ENCODE data around the gene UCN.
"Not testable (repeated sequence)": the region's sequence is repeated elsewhere in the genome, so short reads cannot be mapped to it uniquely, and the experiment has no call there.

Gene UCN

DNA sequence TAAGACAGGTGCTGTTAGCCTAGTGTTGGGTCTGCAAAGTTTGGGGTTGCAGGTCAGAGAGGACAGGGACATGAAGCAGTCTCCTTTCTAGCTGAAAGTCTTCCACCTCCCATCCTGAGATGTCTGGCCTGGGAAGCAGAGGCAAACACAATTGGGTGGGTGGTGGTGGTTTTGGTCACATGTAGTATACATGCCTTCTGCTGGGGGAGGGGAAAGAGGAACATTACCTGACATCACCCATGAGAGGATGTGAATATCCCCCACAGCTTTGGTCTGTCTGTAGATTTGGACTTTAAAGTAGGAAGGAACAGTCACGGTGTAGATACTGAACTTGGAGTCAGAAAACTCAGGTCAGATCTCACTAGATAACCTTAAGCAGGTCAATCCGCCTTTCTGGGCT lies 37.6 kb downstream of the UCN start:
- Histone ChIP-seq H3K9me3 (replicated peaks; ENCODE audit: insufficient read depth, low read length) (no peaks in the 10 kb centered on the region), H3K9me2 (replicated peaks; ENCODE audit: insufficient read depth, low read length) (no peaks in the 10 kb centered on the region), H3K27me3 (replicated peaks; ENCODE audit: insufficient read depth, low read length) (peaks cover 1% of the 10 kb centered on the region; the same call in 1 of the 2 replicates), H2AFZ (ENCODE audit: low read length) (no peak overlapping the region), H3K27ac (ENCODE audit: low read length) (no peak overlapping the region), H3K4me1 (ENCODE audit: low read length) (no peaks in the 10 kb centered on the region), H3K4me2 (ENCODE audit: low read depth, low read length) (no peak overlapping the region), H3K9ac (ENCODE audit: low read length) (no peak overlapping the region), H3F3A (ENCODE audit: insufficient read depth, low read length) (no peaks in the 10 kb centered on the region), H3K79me2 (ENCODE audit: low read length) (no peaks in the 10 kb centered on the region), H3K36me3 (replicated peaks; ENCODE audit: insufficient read depth, low read length) (no peaks in the 10 kb centered on the region), H4K20me1 (ENCODE audit: insufficient read depth, low read length) (no peaks in the 10 kb centered on the region), H3K4me3 (ENCODE audit: low read length) (no peak overlapping the region)
- TF ChIP-seq, protein P1, sequence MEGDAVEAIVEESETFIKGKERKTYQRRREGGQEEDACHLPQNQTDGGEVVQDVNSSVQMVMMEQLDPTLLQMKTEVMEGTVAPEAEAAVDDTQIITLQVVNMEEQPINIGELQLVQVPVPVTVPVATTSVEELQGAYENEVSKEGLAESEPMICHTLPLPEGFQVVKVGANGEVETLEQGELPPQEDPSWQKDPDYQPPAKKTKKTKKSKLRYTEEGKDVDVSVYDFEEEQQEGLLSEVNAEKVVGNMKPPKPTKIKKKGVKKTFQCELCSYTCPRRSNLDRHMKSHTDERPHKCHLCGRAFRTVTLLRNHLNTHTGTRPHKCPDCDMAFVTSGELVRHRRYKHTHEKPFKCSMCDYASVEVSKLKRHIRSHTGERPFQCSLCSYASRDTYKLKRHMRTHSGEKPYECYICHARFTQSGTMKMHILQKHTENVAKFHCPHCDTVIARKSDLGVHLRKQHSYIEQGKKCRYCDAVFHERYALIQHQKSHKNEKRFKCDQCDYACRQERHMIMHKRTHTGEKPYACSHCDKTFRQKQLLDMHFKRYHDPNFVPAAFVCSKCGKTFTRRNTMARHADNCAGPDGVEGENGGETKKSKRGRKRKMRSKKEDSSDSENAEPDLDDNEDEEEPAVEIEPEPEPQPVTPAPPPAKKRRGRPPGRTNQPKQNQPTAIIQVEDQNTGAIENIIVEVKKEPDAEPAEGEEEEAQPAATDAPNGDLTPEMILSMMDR (IDR thresholded peaks at IDR 0.05; ENCODE audit: low read length), result no peak
- TF ChIP-seq EZH2 (optimal IDR thresholded peaks at IDR 0.05; ENCODE audit: low read depth, low read length) (no peak), EZH2phosphoT487 (IDR thresholded peaks at IDR 0.05; ENCODE audit: low read length) (no peak)
- DNase-seq, result no peak

- H3K4me2 ChIP-seq (ENCODE audit: low read depth, low read length), result no peak overlapping the region
- no peaks in the 10 kb centered on the region for H3K9me3 ChIP-seq (replicated peaks; ENCODE audit: insufficient read depth, low read length)
- H3K27me3 ChIP-seq (replicated peaks; ENCODE audit: insufficient read depth, low read length), result peaks cover 6% of the 10 kb centered on the region
- no peaks in the 10 kb centered on the region for H3K4me1 ChIP-seq (ENCODE audit: low read length)
- no peaks in the 10 kb centered on the region for H3F3A ChIP-seq (ENCODE audit: insufficient read depth, low read length)
- no peak for DNase-seq
- H3K36me3 ChIP-seq (replicated peaks; ENCODE audit: insufficient read depth, low read length), result no peaks in the 10 kb centered on the region
- H3K79me2 ChIP-seq (ENCODE audit: low read length), result no peaks in the 10 kb centered on the region
- H4K20me1 ChIP-seq (ENCODE audit: insufficient read depth, low read length), result no peaks in the 10 kb centered on the region
- no peak overlapping the region for H3K9ac ChIP-seq (ENCODE audit: low read length)
- TF ChIP-seq EZH2phosphoT487 (IDR thresholded peaks at IDR 0.05; ENCODE audit: low read length) (no peak), EZH2 (optimal IDR thresholded peaks at IDR 0.05; ENCODE audit: low read depth, low read length) (no peak)
- TF ChIP-seq, protein P1 (IDR thresholded peaks at IDR 0.05; ENCODE audit: low read length), result no peak
- H3K27ac ChIP-seq (ENCODE audit: low read length), result no peak overlapping the region
- no peak overlapping the region for H2AFZ ChIP-seq (ENCODE audit: low read length)
- no peaks in the 10 kb centered on the region for H3K9me2 ChIP-seq (replicated peaks; ENCODE audit: insufficient read depth, low read length)
- H3K4me3 ChIP-seq (ENCODE audit: low read length), result no peak overlapping the region
Observed at GRCh38 chr2:27270131-27270530, 38.1 kb downstream of the UCN start.

DNA sequence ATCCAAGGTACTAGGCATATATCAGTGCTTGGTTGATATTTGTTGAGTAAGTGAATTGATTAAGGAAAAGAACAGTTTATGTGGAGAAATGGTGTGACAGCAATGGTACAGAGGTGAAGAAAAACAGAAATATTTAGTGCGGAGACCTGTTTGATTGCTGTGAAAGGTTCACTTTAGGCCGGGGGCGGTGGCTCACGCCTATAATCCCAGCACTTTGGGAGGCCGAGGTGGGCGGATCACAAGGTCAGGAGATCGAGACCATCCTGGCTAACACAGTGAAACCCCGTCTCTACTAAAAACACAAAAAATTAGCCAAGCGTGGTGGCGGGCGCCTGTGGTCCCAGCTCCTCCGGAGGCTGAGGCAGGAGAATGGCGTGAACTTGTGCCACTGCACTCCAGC lies 39.9 kb downstream of the UCN start:
- H3K9me2 ChIP-seq (replicated peaks; ENCODE audit: insufficient read depth, low read length), result not testable (repeated sequence)

DNA sequence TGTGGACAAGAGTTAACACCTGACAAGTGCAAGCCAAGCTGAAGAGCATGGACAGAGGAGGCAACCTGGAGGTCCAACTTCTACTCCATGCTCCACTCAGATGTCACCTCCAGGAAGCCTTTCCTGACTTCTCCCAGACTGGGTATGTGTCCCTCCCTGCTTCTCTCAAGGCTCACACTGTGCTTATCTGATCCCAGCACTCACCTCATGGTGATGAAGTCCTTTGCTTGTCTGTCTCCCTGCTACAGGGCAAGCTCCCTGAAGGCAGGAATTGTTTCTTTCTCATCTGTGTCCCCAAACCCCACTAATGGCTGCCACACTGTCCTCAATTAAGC lies 42.7 kb downstream of the UCN start:
- Histone ChIP-seq H3K9ac (ENCODE audit: low read length) (no peak overlapping the region), H3K4me3 (ENCODE audit: low read length) (no peak overlapping the region)

More for the DNA sequence above, 39.9 kb downstream of the UCN start:
- not testable (repeated sequence) for H3F3A ChIP-seq (ENCODE audit: insufficient read depth, low read length); DNase-seq; H3K4me2 ChIP-seq (ENCODE audit: low read depth, low read length); H2AFZ ChIP-seq (ENCODE audit: low read length); H3K79me2 ChIP-seq (ENCODE audit: low read length); H3K4me1 ChIP-seq (ENCODE audit: low read length); H3K27ac ChIP-seq (ENCODE audit: low read length); H4K20me1 ChIP-seq (ENCODE audit: insufficient read depth, low read length); H3K4me3 ChIP-seq (ENCODE audit: low read length); H3K9me3 ChIP-seq (replicated peaks; ENCODE audit: insufficient read depth, low read length); H3K36me3 ChIP-seq (replicated peaks; ENCODE audit: insufficient read depth, low read length); H3K9ac ChIP-seq (ENCODE audit: low read length)
- H3K27me3 ChIP-seq (replicated peaks; ENCODE audit: insufficient read depth, low read length), result peaks cover 25% of the 10 kb centered on the region

More for the DNA sequence above, 42.7 kb downstream of the UCN start:
- H3F3A ChIP-seq (ENCODE audit: insufficient read depth, low read length), result no peaks in the 10 kb centered on the region
- no peaks in the 10 kb centered on the region for H3K9me3 ChIP-seq (replicated peaks; ENCODE audit: insufficient read depth, low read length)
- TF ChIP-seq EZH2phosphoT487 (IDR thresholded peaks at IDR 0.05; ENCODE audit: low read length), result no peak
- TF ChIP-seq, protein P1 (IDR thresholded peaks at IDR 0.05; ENCODE audit: low read length), result no peak
- no peak for TF ChIP-seq EZH2 (optimal IDR thresholded peaks at IDR 0.05; ENCODE audit: low read depth, low read length)
- H3K36me3 ChIP-seq (replicated peaks; ENCODE audit: insufficient read depth, low read length), result no peaks in the 10 kb centered on the region
- no peak overlapping the region for H2AFZ ChIP-seq (ENCODE audit: low read length)
- H3K9me2 ChIP-seq (replicated peaks; ENCODE audit: insufficient read depth, low read length), result no peaks in the 10 kb centered on the region
- H3K27me3 ChIP-seq (replicated peaks; ENCODE audit: insufficient read depth, low read length), result peaks cover 49% of the 10 kb centered on the region
- H3K79me2 ChIP-seq (ENCODE audit: low read length), result no peaks in the 10 kb centered on the region
- H3K27ac ChIP-seq (ENCODE audit: low read length), result no peak overlapping the region
- DNase-seq, result no peak
- peaks cover 5% of the 10 kb centered on the region; the same call in 1 of the 2 replicates for H3K4me1 ChIP-seq (ENCODE audit: low read length)
- H3K4me2 ChIP-seq (ENCODE audit: low read depth, low read length), result peak overlapping the region; percentile 81; the same call in 1 of the 2 replicates
- no peaks in the 10 kb centered on the region for H4K20me1 ChIP-seq (ENCODE audit: insufficient read depth, low read length)

Data from MM.1S (cell line).